H9 (cell line): ENCODE measurements around the gene ZP1. TPM values are rescaled to one million over a fixed set of nuclear protein-coding genes. Genes with fewer than 3 reads are reported as not detected.

ENCODE experiments used
- DNase-seq: peaks from one replicate; pipeline ENCODE4 v3.0.0-alpha.2; 2017
- H2AFZ ChIP-seq: one replicate; pipeline ENCODE4 v1.6.1; 2013; ENCODE audit warnings: mild to moderate bottlenecking, low read length, control low read depth, moderate library complexity
- H2AK5ac ChIP-seq: 2 replicates; pipeline ENCODE4 v1.6.1; 2013; ENCODE audit warnings: low read length, control low read depth, mixed read lengths; ENCODE audit not compliant: insufficient read length
- H2BK120ac ChIP-seq: one replicate; pipeline ENCODE4 v1.6.1; 2013; ENCODE audit warnings: low read depth, mild to moderate bottlenecking, low read length, control low read depth, inconsistent platforms; ENCODE audit not compliant: poor library complexity, severe bottlenecking
- H2BK12ac ChIP-seq: 2 replicates; pipeline ENCODE4 v1.6.1; 2013; ENCODE audit warnings: low read length, control low read depth, mixed read lengths, low read depth; ENCODE audit not compliant: insufficient read length
- H2BK15ac ChIP-seq: 2 replicates; pipeline ENCODE4 v1.6.1; 2013; ENCODE audit warnings: low read depth, low read length, control low read depth
- H2BK20ac ChIP-seq: one replicate; pipeline ENCODE4 v1.6.1; 2013; ENCODE audit warnings: low read depth, mild to moderate bottlenecking, low read length, control low read depth, inconsistent platforms; ENCODE audit not compliant: poor library complexity, severe bottlenecking
- H2BK5ac ChIP-seq: 2 replicates; pipeline ENCODE4 v1.6.1; 2013; ENCODE audit warnings: low read length, control low read depth, mixed read lengths; ENCODE audit not compliant: insufficient read length
- H3K14ac ChIP-seq: 2 replicates; pipeline ENCODE4 v1.6.1; 2013; ENCODE audit warnings: low read length, control low read depth; ENCODE audit not compliant: insufficient read depth
- H3K18ac ChIP-seq: 2 replicates; pipeline ENCODE4 v1.6.1; 2013; ENCODE audit warnings: low read depth, mild to moderate bottlenecking, mixed read lengths, low read length, control low read depth; ENCODE audit not compliant: insufficient read length
- H3K23ac ChIP-seq: 2 replicates; pipeline ENCODE4 v1.6.1; 2013; ENCODE audit warnings: low read length, control low read depth, mixed read lengths, low read depth; ENCODE audit not compliant: insufficient read length
- H3K23me2 ChIP-seq: 2 replicates; pipeline ENCODE4 v1.6.1; 2013; ENCODE audit warnings: low read depth, mild to moderate bottlenecking, mixed read lengths, low read length, control low read depth; ENCODE audit not compliant: insufficient read length, poor library complexity, severe bottlenecking
- H3K27ac ChIP-seq: 2 replicates; pipeline ENCODE4 v1.5.1; 2013; ENCODE audit warnings: low read length, control low read depth, mixed read lengths, low read depth; ENCODE audit not compliant: insufficient read length
- H3K27me3 ChIP-seq: 2 replicates; pipeline ENCODE4 v1.6.1; 2013; ENCODE audit warnings: low read length, control low read depth, inconsistent platforms; ENCODE audit not compliant: insufficient read depth
- H3K4ac ChIP-seq: 2 replicates; pipeline ENCODE4 v1.6.1; 2013; ENCODE audit warnings: low read depth, mild to moderate bottlenecking, control low read depth, inconsistent platforms, low read length, moderate library complexity
- H3K4me1 ChIP-seq: 2 replicates; pipeline ENCODE4 v1.6.1; 2013; ENCODE audit warnings: low read length, control low read depth, inconsistent platforms; ENCODE audit not compliant: insufficient read depth
- H3K4me2 ChIP-seq: 2 replicates; pipeline ENCODE4 v1.6.1; 2013; ENCODE audit warnings: low read length, control low read depth, mixed read lengths; ENCODE audit not compliant: insufficient read length, insufficient read depth
- H3K56ac ChIP-seq: 2 replicates; pipeline ENCODE4 v1.6.1; 2013; ENCODE audit warnings: low read depth, mild to moderate bottlenecking, mixed read lengths, low read length, control low read depth; ENCODE audit not compliant: insufficient read length
- H3K79me1 ChIP-seq: 2 replicates; pipeline ENCODE4 v1.6.1; 2013; ENCODE audit warnings: low read depth, mild to moderate bottlenecking, moderate library complexity, low read length, control low read depth, inconsistent platforms; ENCODE audit not compliant: insufficient read depth, poor library complexity, severe bottlenecking
- H3K79me2 ChIP-seq: 2 replicates; pipeline ENCODE4 v1.6.1; 2013; ENCODE audit warnings: low read length, control low read depth, inconsistent platforms; ENCODE audit not compliant: insufficient read depth
- H3K9ac ChIP-seq: 2 replicates; pipeline ENCODE4 v1.6.1; 2013; ENCODE audit warnings: low read length, control low read depth, mixed read lengths; ENCODE audit not compliant: insufficient read length; ENCODE audit errors: extremely low read depth
- H3K9me3 ChIP-seq: one replicate; pipeline ENCODE4 v1.6.1; 2013; ENCODE audit warnings: low read depth, low read length, inconsistent platforms; ENCODE audit not compliant: control insufficient read depth
- H3T11ph ChIP-seq: one replicate; pipeline ENCODE4 v1.6.1; 2013; ENCODE audit warnings: mild to moderate bottlenecking, low read length, control low read depth, inconsistent platforms
- H4K20me1 ChIP-seq: one replicate; pipeline ENCODE4 v1.6.1; 2013; ENCODE audit not compliant: control insufficient read depth, insufficient read length, insufficient read depth
- H4K5ac ChIP-seq: 2 replicates; pipeline ENCODE4 v1.6.1; 2013; ENCODE audit warnings: low read depth, mild to moderate bottlenecking, mixed read lengths, low read length, control low read depth; ENCODE audit not compliant: insufficient read length
- H4K8ac ChIP-seq: replicated peaks from 2 replicates; pipeline ENCODE4 v1.6.1; 2013; ENCODE audit warnings: low read length, control low read depth, mixed read lengths, low read depth; ENCODE audit not compliant: insufficient read length
- H4K91ac ChIP-seq: 2 replicates; pipeline ENCODE4 v1.6.1; 2013; ENCODE audit warnings: low read depth, mild to moderate bottlenecking, moderate library complexity, mixed read lengths, low read length, control low read depth; ENCODE audit not compliant: insufficient read length
- H3K27ac Mint-ChIP-seq, 3 experiments: 2 replicates in 2 of 3; 3 replicates in 1 of 3; pipeline ENCODE4 v1.8.0; 2020 to 2021; ENCODE audit warnings: mixed read lengths in 3 of 3, mild to moderate bottlenecking in 1 of 3, moderate library complexity in 1 of 3
- H3K27me3 Mint-ChIP-seq: 2 replicates; pipeline ENCODE4 v1.8.0; 2021; ENCODE audit warnings: low read depth, mild to moderate bottlenecking, moderate library complexity, mixed read lengths
- H3K36me3 Mint-ChIP-seq, 3 experiments: 2 replicates in 2 of 3; 3 replicates in 1 of 3; pipeline ENCODE4 v1.8.0; 2020 to 2021; ENCODE audit warnings: low read depth in 3 of 3, mixed read lengths in 3 of 3; ENCODE audit not compliant: insufficient read depth in 1 of 3
- H3K4me1 Mint-ChIP-seq, 2 experiments: 2 replicates each; pipeline ENCODE4 v1.8.0; 2020; ENCODE audit warnings: mixed read lengths in 2 of 2
- H3K4me3 Mint-ChIP-seq, 2 experiments: 2 replicates in 1 of 2; 3 replicates in 1 of 2; pipeline ENCODE4 v1.8.0; 2020 to 2021; ENCODE audit warnings: mild to moderate bottlenecking in 2 of 2, mixed read lengths in 2 of 2, moderate library complexity in 1 of 2
- H3K9me3 Mint-ChIP-seq, 2 experiments: 2 replicates in 1 of 2; 3 replicates in 1 of 2; pipeline ENCODE4 v1.8.0; 2020; ENCODE audit warnings: mild to moderate bottlenecking in 2 of 2, mixed read lengths in 2 of 2, moderate library complexity in 1 of 2
- CTCF ChIP-seq: fragments of 200-600 bp; sonication (generic); conservative IDR thresholded peaks from 3 replicates; pipeline ENCODE4 v1.8.0; 2021; ENCODE audit warnings: antibody characterized with exemption, mild to moderate bottlenecking
- WGBS: extraction: QIAGEN DNeasy Blood & Tissue Kit; methylation state at CpG from one replicate; pipeline ENCODE4 v1.1.7; 2013; ENCODE audit warnings: missing lambda C conversion rate, low lambda C conversion rate, mixed read lengths; ENCODE audit not compliant: insufficient read length; ENCODE audit errors: extremely low coverage; 5-methylcytosine and 5-hydroxymethylcytosine counted together
- long read RNA-seq: library from polyadenylated mRNA; unstranded; transcript quantifications from one replicate; pipeline ENCODE4 v2.0.0, GENCODE V29; 2020
- total RNA-seq: library from RNA; stranded (reverse); gene quantifications from 2 replicates; pipeline ENCODE4 v1.2.1, GENCODE V29; 2021

ZP1 gene
- total RNA-seq: not detected in 2 replicates
- long read RNA-seq: 0 reads

- no peak within 1 kb of the TSS for H3K4me2 ChIP-seq
- H3K14ac ChIP-seq: no peak within 1 kb of the TSS; the same call in 1 of the 2 replicates
- H4K91ac ChIP-seq: no peak within 1 kb of the TSS
- no peaks in the 10 kb centered on the region for H3K27me3 ChIP-seq
- no peaks in the 10 kb centered on the region for H3K23me2 ChIP-seq
- no CpG with 5 or more reads among the region's 13 CpGs for WGBS
- no peak within 1 kb of the TSS for H2AK5ac ChIP-seq
- no peak within 1 kb of the TSS for H4K5ac ChIP-seq
- no peak within 1 kb of the TSS for H3K4me3 Mint-ChIP-seq
- H3K9me3 Mint-ChIP-seq: peaks cover 0 to 2% of the 10 kb centered on the region in 2 experiments; a peak in 1 of 5 replicates
- H3K4ac ChIP-seq: no peak within 1 kb of the TSS
- H3K27ac Mint-ChIP-seq: no peak within 1 kb of the TSS
- H4K20me1 ChIP-seq: no peaks in the 10 kb centered on the region
- peaks cover 0 to 2% of the 10 kb centered on the region in 2 experiments; a peak in 2 of 4 replicates for H3K4me1 Mint-ChIP-seq
- no peak within 1 kb of the TSS for H3T11ph ChIP-seq
- H2BK12ac ChIP-seq: no peak within 1 kb of the TSS
- H2BK120ac ChIP-seq: no peak within 1 kb of the TSS
- no peak for DNase-seq
- H3K56ac ChIP-seq: no peak within 1 kb of the TSS
- no peak within 1 kb of the TSS for H3K18ac ChIP-seq
- H2BK15ac ChIP-seq: no peak within 1 kb of the TSS
- H2BK20ac ChIP-seq: no peak within 1 kb of the TSS
- H3K9me3 ChIP-seq: no peaks in the 10 kb centered on the region
- H4K8ac ChIP-seq: no peak within 1 kb of the TSS
- H3K79me2 ChIP-seq: no peaks in the 10 kb centered on the region
- peaks cover 2% of the 10 kb centered on the region; the same call in 1 of the 2 replicates for H3K27me3 Mint-ChIP-seq
- no peaks in the 10 kb centered on the region; a peak in 1 of 7 replicates for H3K36me3 Mint-ChIP-seq
- no peaks in the 10 kb centered on the region for H3K4me1 ChIP-seq
- H3K79me1 ChIP-seq: no peaks in the 10 kb centered on the region
- H3K9ac ChIP-seq: no peak within 1 kb of the TSS
- no peak for TF ChIP-seq CTCF
- H3K27ac ChIP-seq: no peak within 1 kb of the TSS
- no peak within 1 kb of the TSS for H2BK5ac ChIP-seq
- H2AFZ ChIP-seq: no peak within 1 kb of the TSS
- H3K23ac ChIP-seq: no peak within 1 kb of the TSS
Measured at GRCh38 chr11:60866911-60867870, at the start of gene ZP1. ZP1 (plus strand) TSS chr11:60867542; CDS start chr11:60867562, 20 bp downstream.
